Erythroblast (primary cell): ENCODE data around the gene PPARD.

Source experiments
- GATA1 ChIP-seq: IDR thresholded peaks from 2 replicates; pipeline ENCODE4 v1.6.1; 2011; ENCODE audit warnings: low read depth, mild to moderate bottlenecking, control low read depth, low read length, moderate library complexity
- POLR2A ChIP-seq: IDR thresholded peaks from 2 replicates; pipeline ENCODE4 v1.6.1; 2011; ENCODE audit warnings: mild to moderate bottlenecking, low read length

DNA sequence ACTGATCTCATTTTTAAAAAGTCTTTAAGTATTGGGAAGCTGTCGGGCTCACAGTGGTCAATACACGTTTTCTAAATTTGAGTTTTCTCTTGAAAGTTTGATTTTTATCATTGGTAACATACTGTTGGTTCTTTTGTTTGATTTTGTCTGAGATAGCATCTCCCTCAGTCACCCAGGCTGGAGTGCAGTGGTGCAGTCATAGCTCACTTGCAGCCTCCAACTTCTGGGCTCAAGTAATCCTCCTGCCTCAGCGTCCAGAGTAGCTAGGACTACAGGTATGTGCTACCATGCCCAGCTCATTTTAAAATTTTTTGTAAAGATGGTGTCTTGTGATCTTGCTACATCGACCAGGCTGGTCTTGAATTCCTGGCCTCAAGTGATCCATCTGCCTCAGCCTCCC lies 9.1 kb downstream of the PPARD start:
- no peak for TF ChIP-seq POLR2A
- no peak for TF ChIP-seq GATA1
